GM12878 (cell line): Measurements from ENCODE around the gene CALR. TPM values are rescaled to one million over a fixed set of nuclear protein-coding genes. Genes with fewer than 3 reads are reported as not detected.
A peak's percentile ranks its signal among the peaks of the same experiment; 100 is the strongest.

Experiments
- BACH1 ChIP-seq: fragments of 450-650 bp; IDR thresholded peaks from 2 replicates; pipeline ENCODE4 v1.6.1; 2017; ENCODE audit warnings: mild to moderate bottlenecking, borderline replicate concordance
- CREB1 ChIP-seq: IDR thresholded peaks from 2 replicates; pipeline ENCODE4 v1.6.1; 2012; ENCODE audit warnings: low read depth, mild to moderate bottlenecking, inconsistent platforms
- CREM ChIP-seq: IDR thresholded peaks from 2 replicates; pipeline ENCODE4 v1.6.1; 2014; ENCODE audit warnings: antibody characterized with exemption, low read depth
- FOXK2 ChIP-seq: fragments of 450-650 bp; IDR thresholded peaks from 2 replicates; pipeline ENCODE4 v1.6.1; 2017; ENCODE audit warnings: mild to moderate bottlenecking, moderate library complexity
- PAX8 ChIP-seq: fragments of 450-650 bp; IDR thresholded peaks from 2 replicates; pipeline ENCODE4 v1.6.1; 2017; ENCODE audit warnings: mild to moderate bottlenecking, moderate library complexity
- POLR2A ChIP-seq: IDR thresholded peaks from 2 replicates; pipeline ENCODE4 v1.6.1; 2011; ENCODE audit warnings: low read depth, mild to moderate bottlenecking, low read length
- POLR2AphosphoS5 ChIP-seq: IDR thresholded peaks from 2 replicates; pipeline ENCODE4 v1.6.1; 2011; ENCODE audit warnings: mild to moderate bottlenecking, low read length, inconsistent platforms
- POU2F2 ChIP-seq: IDR thresholded peaks from 3 replicates; pipeline ENCODE4 v1.6.1; 2011; ENCODE audit warnings: low read depth, mild to moderate bottlenecking, low read length, borderline replicate concordance
- RAD21 ChIP-seq: IDR thresholded peaks from 2 replicates; pipeline ENCODE4 v1.6.1; 2011; ENCODE audit warnings: mild to moderate bottlenecking, low read depth, low read length, moderate library complexity; ENCODE audit not compliant: insufficient read depth
- RELA ChIP-seq: fragments of 450-650 bp; IDR thresholded peaks from 2 replicates; pipeline ENCODE4 v1.8.0; 2014; ENCODE audit warnings: borderline replicate concordance; ENCODE audit not compliant: partially characterized antibody
- SIN3A ChIP-seq: IDR thresholded peaks from 2 replicates; pipeline ENCODE4 v1.6.1; 2012; ENCODE audit warnings: low read depth, low read length, improper control_type of control experiment
- SMAD5 ChIP-seq: IDR thresholded peaks from 2 replicates; pipeline ENCODE4 v1.6.1; 2016; ENCODE audit warnings: antibody characterized with exemption, low read depth
- SP1 ChIP-seq: IDR thresholded peaks from one replicate; pipeline ENCODE4 v1.6.1; 2011; ENCODE audit warnings: low read depth, low read length
- STAT3 ChIP-seq: IDR thresholded peaks from 2 replicates; pipeline ENCODE4 v1.6.1; 2011; ENCODE audit warnings: low read depth, low read length, improper control_type of control experiment
- TARDBP ChIP-seq: IDR thresholded peaks from 2 replicates; pipeline ENCODE4 v1.6.1; 2016; ENCODE audit warnings: borderline replicate concordance
- TCF3 ChIP-seq: IDR thresholded peaks from 2 replicates; pipeline ENCODE4 v1.6.1; 2012; ENCODE audit warnings: low read depth, mild to moderate bottlenecking, low read length, borderline replicate concordance; ENCODE audit not compliant: insufficient read depth
- ZNF274 ChIP-seq: IDR thresholded peaks from one replicate; pipeline ENCODE4 v1.8.0; 2011; ENCODE audit not compliant: insufficient read length, insufficient read depth
- polyA plus RNA-seq, 11 experiments: library from polyadenylated mRNA; depleted of rRNA in 4 of 11; unstranded in 6 of 11; stranded (reverse) in 5 of 11; fragments of >200 nt; fragmentation: Nextera tagmentation in 4 of 11; fragmentation: Illumina TruSeq in 1 of 11; extraction: Ambion mirVana in 4 of 11; extraction: Trizol in 1 of 11; gene quantifications; 1 replicate in 1 of 11; 2 replicates in 10 of 11; pipeline versions ENCODE4 v1.2.1 to v1.2.3, GENCODE V29; 2011 to 2016; ENCODE audit warnings: inconsistent platforms in 2 of 11, missing spikeins in 2 of 11, low read depth in 1 of 11
- total RNA-seq, 4 experiments: library from RNA; depleted of rRNA in 3 of 4; stranded (reverse); fragments of >200 nt in 3 of 4; fragmentation: Illumina TruSeq in 1 of 4; extraction: Trizol in 1 of 4; gene quantifications; 2 replicates each; pipeline versions ENCODE4 v1.2.1 to v1.2.3, GENCODE V29; 2013 to 2021
- TF ChIP-seq, protein P1 (sequence below): fragments of 450-650 bp; IDR thresholded peaks from 2 replicates; pipeline ENCODE4 v1.6.1; 2017; ENCODE audit warnings: antibody characterized with exemption, mild to moderate bottlenecking, moderate library complexity
- TF ChIP-seq, protein P2 (sequence below): fragments of 450-650 bp; IDR thresholded peaks from 2 replicates; pipeline ENCODE4 v1.6.1; 2017; ENCODE audit warnings: mild to moderate bottlenecking, moderate library complexity
- TF ChIP-seq, protein P3 (sequence below): fragments of 450-650 bp; IDR thresholded peaks from 2 replicates; pipeline ENCODE4 v1.6.1; 2018; ENCODE audit warnings: borderline replicate concordance, mild to moderate bottlenecking; ENCODE audit not compliant: partially characterized antibody
- TF ChIP-seq, protein P4 (sequence below): IDR thresholded peaks from 2 replicates; pipeline ENCODE4 v1.6.1; 2012; ENCODE audit warnings: low read depth, low read length, improper control_type of control experiment
- TF ChIP-seq, protein P5 (sequence below): fragments of 450-650 bp; IDR thresholded peaks from 2 replicates; pipeline ENCODE4 v1.6.1; 2014; ENCODE audit warnings: mild to moderate bottlenecking

CALR gene
- total and polyA plus RNA-seq, 10 of the 15 experiments (the other 5 are each of a cell fraction or from before 2014, with no cell fraction given): 202 to 1,451 (median 749) TPM

DNA sequence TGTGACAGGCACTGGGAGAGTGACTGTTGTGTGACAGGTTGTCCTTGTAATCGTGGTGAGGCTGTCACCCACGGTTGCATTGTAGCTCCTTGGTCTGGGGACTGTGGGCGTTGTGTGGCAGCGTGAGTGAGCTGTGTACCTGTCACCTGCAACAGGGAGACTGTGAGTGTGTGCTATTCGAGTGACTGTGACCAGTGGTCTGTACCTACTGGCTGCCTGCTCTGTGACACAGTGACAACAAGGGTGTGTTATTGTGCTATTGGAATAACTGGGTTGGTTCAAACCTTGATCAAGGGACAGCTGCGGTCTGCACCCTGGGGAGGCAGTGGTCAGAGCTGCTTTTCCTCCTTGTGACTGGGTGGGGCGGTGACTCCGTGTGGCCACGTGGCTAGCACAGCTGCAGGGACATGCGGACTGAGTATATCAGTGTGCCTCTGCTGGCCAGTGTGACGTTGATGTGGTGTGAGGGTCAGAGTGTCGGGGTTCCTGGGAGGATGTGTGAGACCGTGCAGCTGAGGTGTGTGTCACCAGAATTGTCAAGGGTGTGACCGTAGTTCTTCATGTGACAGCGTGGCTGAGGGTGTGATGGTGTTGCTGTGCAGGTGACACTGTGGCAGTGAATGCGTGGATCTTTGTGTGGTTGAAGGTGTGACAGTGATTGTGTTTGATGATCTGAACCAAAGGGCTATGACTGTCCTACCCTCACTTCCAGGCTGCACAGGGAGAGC lies 46.8 kb downstream of the CALR start (continued):
- TF ChIP-seq BACH1: no peak
- TF ChIP-seq CREB1: no peak
- TF ChIP-seq PAX8: no peak
- no peak for TF ChIP-seq ZNF274
- TF ChIP-seq SMAD5: no peak
- no peak for TF ChIP-seq TARDBP
- no peak for TF ChIP-seq SP1
- TF ChIP-seq, protein P1, sequence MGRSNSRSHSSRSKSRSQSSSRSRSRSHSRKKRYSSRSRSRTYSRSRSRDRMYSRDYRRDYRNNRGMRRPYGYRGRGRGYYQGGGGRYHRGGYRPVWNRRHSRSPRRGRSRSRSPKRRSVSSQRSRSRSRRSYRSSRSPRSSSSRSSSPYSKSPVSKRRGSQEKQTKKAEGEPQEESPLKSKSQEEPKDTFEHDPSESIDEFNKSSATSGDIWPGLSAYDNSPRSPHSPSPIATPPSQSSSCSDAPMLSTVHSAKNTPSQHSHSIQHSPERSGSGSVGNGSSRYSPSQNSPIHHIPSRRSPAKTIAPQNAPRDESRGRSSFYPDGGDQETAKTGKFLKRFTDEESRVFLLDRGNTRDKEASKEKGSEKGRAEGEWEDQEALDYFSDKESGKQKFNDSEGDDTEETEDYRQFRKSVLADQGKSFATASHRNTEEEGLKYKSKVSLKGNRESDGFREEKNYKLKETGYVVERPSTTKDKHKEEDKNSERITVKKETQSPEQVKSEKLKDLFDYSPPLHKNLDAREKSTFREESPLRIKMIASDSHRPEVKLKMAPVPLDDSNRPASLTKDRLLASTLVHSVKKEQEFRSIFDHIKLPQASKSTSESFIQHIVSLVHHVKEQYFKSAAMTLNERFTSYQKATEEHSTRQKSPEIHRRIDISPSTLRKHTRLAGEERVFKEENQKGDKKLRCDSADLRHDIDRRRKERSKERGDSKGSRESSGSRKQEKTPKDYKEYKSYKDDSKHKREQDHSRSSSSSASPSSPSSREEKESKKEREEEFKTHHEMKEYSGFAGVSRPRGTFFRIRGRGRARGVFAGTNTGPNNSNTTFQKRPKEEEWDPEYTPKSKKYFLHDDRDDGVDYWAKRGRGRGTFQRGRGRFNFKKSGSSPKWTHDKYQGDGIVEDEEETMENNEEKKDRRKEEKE: no peak
- TF ChIP-seq, protein P2, sequence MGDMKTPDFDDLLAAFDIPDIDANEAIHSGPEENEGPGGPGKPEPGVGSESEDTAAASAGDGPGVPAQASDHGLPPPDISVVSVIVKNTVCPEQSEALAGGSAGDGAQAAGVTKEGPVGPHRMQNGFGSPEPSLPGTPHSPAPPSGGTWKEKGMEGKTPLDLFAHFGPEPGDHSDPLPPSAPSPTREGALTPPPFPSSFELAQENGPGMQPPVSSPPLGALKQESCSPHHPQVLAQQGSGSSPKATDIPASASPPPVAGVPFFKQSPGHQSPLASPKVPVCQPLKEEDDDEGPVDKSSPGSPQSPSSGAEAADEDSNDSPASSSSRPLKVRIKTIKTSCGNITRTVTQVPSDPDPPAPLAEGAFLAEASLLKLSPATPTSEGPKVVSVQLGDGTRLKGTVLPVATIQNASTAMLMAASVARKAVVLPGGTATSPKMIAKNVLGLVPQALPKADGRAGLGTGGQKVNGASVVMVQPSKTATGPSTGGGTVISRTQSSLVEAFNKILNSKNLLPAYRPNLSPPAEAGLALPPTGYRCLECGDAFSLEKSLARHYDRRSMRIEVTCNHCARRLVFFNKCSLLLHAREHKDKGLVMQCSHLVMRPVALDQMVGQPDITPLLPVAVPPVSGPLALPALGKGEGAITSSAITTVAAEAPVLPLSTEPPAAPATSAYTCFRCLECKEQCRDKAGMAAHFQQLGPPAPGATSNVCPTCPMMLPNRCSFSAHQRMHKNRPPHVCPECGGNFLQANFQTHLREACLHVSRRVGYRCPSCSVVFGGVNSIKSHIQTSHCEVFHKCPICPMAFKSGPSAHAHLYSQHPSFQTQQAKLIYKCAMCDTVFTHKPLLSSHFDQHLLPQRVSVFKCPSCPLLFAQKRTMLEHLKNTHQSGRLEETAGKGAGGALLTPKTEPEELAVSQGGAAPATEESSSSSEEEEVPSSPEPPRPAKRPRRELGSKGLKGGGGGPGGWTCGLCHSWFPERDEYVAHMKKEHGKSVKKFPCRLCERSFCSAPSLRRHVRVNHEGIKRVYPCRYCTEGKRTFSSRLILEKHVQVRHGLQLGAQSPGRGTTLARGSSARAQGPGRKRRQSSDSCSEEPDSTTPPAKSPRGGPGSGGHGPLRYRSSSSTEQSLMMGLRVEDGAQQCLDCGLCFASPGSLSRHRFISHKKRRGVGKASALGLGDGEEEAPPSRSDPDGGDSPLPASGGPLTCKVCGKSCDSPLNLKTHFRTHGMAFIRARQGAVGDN: no peak
- no peak for TF ChIP-seq CREM
- no peak for TF ChIP-seq POU2F2
- no peak for TF ChIP-seq RELA
- TF ChIP-seq SIN3A: peak; percentile 47; the same call in 1 of the 2 replicates
- TF ChIP-seq RAD21: no peak
- TF ChIP-seq STAT3: no peak
- TF ChIP-seq, protein P3, sequence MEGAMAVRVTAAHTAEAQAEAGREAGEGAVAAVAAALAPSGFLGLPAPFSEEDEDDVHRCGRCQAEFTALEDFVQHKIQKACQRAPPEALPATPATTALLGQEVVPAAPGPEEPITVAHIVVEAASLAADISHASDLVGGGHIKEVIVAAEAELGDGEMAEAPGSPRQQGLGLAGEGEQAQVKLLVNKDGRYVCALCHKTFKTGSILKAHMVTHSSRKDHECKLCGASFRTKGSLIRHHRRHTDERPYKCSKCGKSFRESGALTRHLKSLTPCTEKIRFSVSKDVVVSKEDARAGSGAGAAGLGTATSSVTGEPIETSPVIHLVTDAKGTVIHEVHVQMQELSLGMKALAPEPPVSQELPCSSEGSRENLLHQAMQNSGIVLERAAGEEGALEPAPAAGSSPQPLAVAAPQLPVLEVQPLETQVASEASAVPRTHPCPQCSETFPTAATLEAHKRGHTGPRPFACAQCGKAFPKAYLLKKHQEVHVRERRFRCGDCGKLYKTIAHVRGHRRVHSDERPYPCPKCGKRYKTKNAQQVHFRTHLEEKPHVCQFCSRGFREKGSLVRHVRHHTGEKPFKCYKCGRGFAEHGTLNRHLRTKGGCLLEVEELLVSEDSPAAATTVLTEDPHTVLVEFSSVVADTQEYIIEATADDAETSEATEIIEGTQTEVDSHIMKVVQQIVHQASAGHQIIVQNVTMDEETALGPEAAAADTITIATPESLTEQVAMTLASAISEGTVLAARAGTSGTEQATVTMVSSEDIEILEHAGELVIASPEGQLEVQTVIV: no peak
- no peak for TF ChIP-seq TCF3
- TF ChIP-seq, protein P4, sequence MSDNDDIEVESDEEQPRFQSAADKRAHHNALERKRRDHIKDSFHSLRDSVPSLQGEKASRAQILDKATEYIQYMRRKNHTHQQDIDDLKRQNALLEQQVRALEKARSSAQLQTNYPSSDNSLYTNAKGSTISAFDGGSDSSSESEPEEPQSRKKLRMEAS: peak; percentile 78; the same call in 1 of the 2 replicates
- TF ChIP-seq POLR2A: no peak
- TF ChIP-seq FOXK2: no peak
- TF ChIP-seq, protein P5, sequence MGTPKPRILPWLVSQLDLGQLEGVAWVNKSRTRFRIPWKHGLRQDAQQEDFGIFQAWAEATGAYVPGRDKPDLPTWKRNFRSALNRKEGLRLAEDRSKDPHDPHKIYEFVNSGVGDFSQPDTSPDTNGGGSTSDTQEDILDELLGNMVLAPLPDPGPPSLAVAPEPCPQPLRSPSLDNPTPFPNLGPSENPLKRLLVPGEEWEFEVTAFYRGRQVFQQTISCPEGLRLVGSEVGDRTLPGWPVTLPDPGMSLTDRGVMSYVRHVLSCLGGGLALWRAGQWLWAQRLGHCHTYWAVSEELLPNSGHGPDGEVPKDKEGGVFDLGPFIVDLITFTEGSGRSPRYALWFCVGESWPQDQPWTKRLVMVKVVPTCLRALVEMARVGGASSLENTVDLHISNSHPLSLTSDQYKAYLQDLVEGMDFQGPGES: no peak
- no peak for TF ChIP-seq POLR2AphosphoS5
